H1 (cell line): ENCODE results near the gene PPP1R3E. TPM values are rescaled to one million over a fixed set of nuclear protein-coding genes. Genes with fewer than 3 reads are reported as not detected.

Experiments used
- CTCF ChIA-PET: fragments of 300-600 bp; sonication (Branson Sonifier 250); formaldehyde crosslinking; loops from one replicate; lab custom pipeline; 2021; ENCODE audit not compliant: partially characterized antibody; lab: Charles Lee
- POLR2A ChIA-PET: fragments of 300-600 bp; sonication (Branson Sonifier 250); formaldehyde crosslinking; loops from one replicate; lab custom pipeline; 2021; ENCODE audit warnings: inconsistent platforms; ENCODE audit not compliant: partially characterized antibody; lab: Charles Lee
- DNase-seq, 2 experiments: peaks; one replicate each; pipeline versions ENCODE4 v3.0.0 to v3.0.0-alpha.2; 2010 to 2022; ENCODE audit warnings: low spot score in 2 of 2, low read depth in 1 of 2, mixed read lengths in 1 of 2
- FAIRE-seq: peaks from 2 replicates; lab custom pipeline; 2011; peaks lifted over from hg19 to GRCh38; lab: Jason Lieb, UNC
- H2AFZ ChIP-seq: 2 replicates; pipeline ENCODE4 v1.8.1; 2012; ENCODE audit warnings: low read length, inconsistent platforms
- H2AK5ac ChIP-seq: 2 replicates; pipeline ENCODE4 v1.6.1; 2013; ENCODE audit warnings: low read depth, low read length
- H2BK120ac ChIP-seq: replicated peaks from 2 replicates; pipeline ENCODE3; 2013; ENCODE audit warnings: low read depth, low read length, inconsistent platforms
- H2BK12ac ChIP-seq: 2 replicates; pipeline ENCODE4 v1.6.1; 2013; ENCODE audit warnings: low read depth, low read length
- H2BK15ac ChIP-seq: 2 replicates; pipeline ENCODE4 v1.6.1; 2013; ENCODE audit warnings: low read length
- H2BK20ac ChIP-seq: 2 replicates; pipeline ENCODE4 v1.6.1; 2013; ENCODE audit warnings: low read length
- H2BK5ac ChIP-seq: 2 replicates; pipeline ENCODE4 v1.6.1; 2013; ENCODE audit warnings: low read depth, low read length
- H3K14ac ChIP-seq: 2 replicates; pipeline ENCODE4 v1.6.1; 2013; ENCODE audit warnings: inconsistent platforms; ENCODE audit not compliant: insufficient read length
- H3K18ac ChIP-seq: 2 replicates; pipeline ENCODE4 v1.6.1; 2013; ENCODE audit warnings: low read length; ENCODE audit errors: extremely low read depth
- H3K23ac ChIP-seq: 2 replicates; pipeline ENCODE4 v1.6.1; 2013; ENCODE audit warnings: inconsistent platforms; ENCODE audit not compliant: insufficient read length
- H3K23me2 ChIP-seq: 2 replicates; pipeline ENCODE4 v1.6.1; 2013; ENCODE audit warnings: low read depth, low read length
- H3K27ac ChIP-seq: 2 replicates; pipeline ENCODE4 v1.6.1; 2011; ENCODE audit warnings: low read depth, low read length, inconsistent platforms
- H3K27me3 ChIP-seq, 4 experiments: replicated peaks in 1 of 4; 1 replicate in 1 of 4; 2 replicates in 3 of 4; pipeline versions ENCODE4 v1.6.1 to v1.8.1; 2011 to 2013; ENCODE audit warnings: low read length in 3 of 4, mild to moderate bottlenecking in 3 of 4, inconsistent platforms in 2 of 4, mixed read lengths in 2 of 4, moderate library complexity in 1 of 4; ENCODE audit not compliant: control insufficient read depth in 3 of 4, insufficient read depth in 3 of 4; ENCODE audit errors: extremely low read depth in 1 of 4
- H3K36me3 ChIP-seq, 4 experiments: 2 replicates each; pipeline versions ENCODE4 v1.6.1 to v1.8.1; 2011 to 2013; ENCODE audit warnings: mild to moderate bottlenecking in 4 of 4, low read length in 3 of 4, moderate library complexity in 2 of 4, control low read depth in 1 of 4, inconsistent platforms in 1 of 4; ENCODE audit not compliant: insufficient read depth in 4 of 4, control insufficient read depth in 2 of 4
- H3K4ac ChIP-seq: replicated peaks from 2 replicates; pipeline ENCODE3; 2013; ENCODE audit warnings: low read length, low read depth, mixed read lengths, inconsistent platforms; ENCODE audit not compliant: insufficient read length
- H3K4me1 ChIP-seq, 4 experiments: replicated peaks in 1 of 4; 1 replicate in 1 of 4; 2 replicates in 3 of 4; pipeline versions ENCODE4 v1.6.1 to v1.8.1; 2011 to 2013; ENCODE audit warnings: low read length in 3 of 4, inconsistent platforms in 2 of 4, mixed read lengths in 1 of 4; ENCODE audit not compliant: insufficient read depth in 4 of 4, control insufficient read depth in 3 of 4
- H3K4me2 ChIP-seq, 2 experiments: 2 replicates each; pipeline versions ENCODE4 v1.6.1 to v1.8.1; 2011 to 2013; ENCODE audit warnings: low read depth in 2 of 2, low read length in 2 of 2, control low read depth in 1 of 2, inconsistent platforms in 1 of 2, mild to moderate bottlenecking in 1 of 2; ENCODE audit not compliant: insufficient read depth in 1 of 2
- H3K4me3 ChIP-seq, 4 experiments: fragments of 200-600, 300-600 bp in 1 of 4; sonication (generic), shearing (Covaris generic), sonication (Bioruptor Twin) in 1 of 4; 2 replicates each; pipeline versions ENCODE4 v1.5.1 to v1.8.1; 2011 to 2016; ENCODE audit warnings: low read length in 4 of 4, low read depth in 3 of 4, control low read depth in 2 of 4, inconsistent platforms in 2 of 4, mild to moderate bottlenecking in 2 of 4, mixed read lengths in 1 of 4, moderate library complexity in 1 of 4; ENCODE audit not compliant: insufficient read depth in 2 of 4; ENCODE audit errors: extremely low read depth in 1 of 4
- H3K56ac ChIP-seq: replicated peaks from 2 replicates; pipeline ENCODE3; 2013; ENCODE audit warnings: low read depth, mild to moderate bottlenecking, mixed read lengths, low read length, inconsistent platforms; ENCODE audit not compliant: insufficient read length
- H3K79me1 ChIP-seq: 2 replicates; pipeline ENCODE4 v1.6.1; 2013; ENCODE audit warnings: low read depth, low read length, control low read depth
- H3K79me2 ChIP-seq, 2 experiments: 2 replicates each; pipeline versions ENCODE4 v1.6.1 to v1.8.1; 2012 to 2013; ENCODE audit warnings: low read length in 2 of 2, mild to moderate bottlenecking in 2 of 2, inconsistent platforms in 1 of 2; ENCODE audit not compliant: insufficient read depth in 2 of 2, control insufficient read depth in 1 of 2
- H3K9ac ChIP-seq, 4 experiments: replicated peaks in 1 of 4; 1 replicate in 1 of 4; 2 replicates in 3 of 4; pipeline versions ENCODE4 v1.6.1 to v1.8.1; 2011 to 2013; ENCODE audit warnings: low read depth in 3 of 4, low read length in 3 of 4, control low read depth in 2 of 4, mild to moderate bottlenecking in 2 of 4, moderate library complexity in 2 of 4, inconsistent platforms in 1 of 4; ENCODE audit errors: extremely low read depth in 1 of 4
- H3K9me3 ChIP-seq, 2 experiments: 2 replicates each; pipeline versions ENCODE4 v1.6.1 to v1.8.1; 2012 to 2013; ENCODE audit warnings: mild to moderate bottlenecking in 2 of 2, moderate library complexity in 2 of 2, control low read depth in 1 of 2, inconsistent platforms in 1 of 2, low read depth in 1 of 2, low read length in 1 of 2, mixed read lengths in 1 of 2; ENCODE audit not compliant: insufficient read depth in 2 of 2
- H4K20me1 ChIP-seq, 2 experiments: replicated peaks in 1 of 2; 2 replicates each; pipeline versions ENCODE3 to v1.8.1; 2011 to 2013; ENCODE audit warnings: inconsistent platforms in 2 of 2, low read length in 2 of 2, mild to moderate bottlenecking in 1 of 2; ENCODE audit not compliant: insufficient read depth in 2 of 2, control insufficient read depth in 1 of 2
- H4K5ac ChIP-seq: 2 replicates; pipeline ENCODE4 v1.6.1; 2013; ENCODE audit warnings: low read length, low read depth, mixed read lengths, inconsistent platforms; ENCODE audit not compliant: insufficient read length
- H4K8ac ChIP-seq: 2 replicates; pipeline ENCODE4 v1.8.0; 2013; ENCODE audit warnings: mild to moderate bottlenecking, moderate library complexity, low read length, inconsistent platforms; ENCODE audit not compliant: insufficient read depth; ENCODE audit errors: extremely low read depth
- H4K91ac ChIP-seq: replicated peaks from 2 replicates; pipeline ENCODE3; 2013; ENCODE audit warnings: low read length, mixed read lengths, inconsistent platforms; ENCODE audit not compliant: insufficient read length
- RBBP5 ChIP-seq: IDR thresholded peaks from 2 replicates; pipeline ENCODE4 v1.7.1; 2012; ENCODE audit warnings: low read depth, mild to moderate bottlenecking, inconsistent platforms, low read length, moderate library complexity, borderline replicate concordance
- RXRA ChIP-seq: IDR thresholded peaks from 2 replicates; pipeline ENCODE4 v1.6.1; 2011; ENCODE audit warnings: low read depth, mild to moderate bottlenecking, low read length, moderate library complexity; ENCODE audit not compliant: insufficient read depth
- WGBS, 2 experiments: shearing (Covaris generic) in 1 of 2; methylation state at CpG; one replicate each; pipeline versions ENCODE4 v1.1.6 to v1.1.7; 2013 to 2015; ENCODE audit warnings: low lambda C conversion rate in 2 of 2, mixed read lengths in 2 of 2, inconsistent platforms in 1 of 2, low coverage in 1 of 2, missing lambda C conversion rate in 1 of 2; ENCODE audit not compliant: insufficient replicate concordance in 2 of 2, insufficient coverage in 1 of 2, insufficient read length in 1 of 2; ENCODE audit errors: extremely low coverage in 1 of 2, missing lambda C conversion rate in 1 of 2; 5-methylcytosine and 5-hydroxymethylcytosine counted together
- polyA plus RNA-seq, 7 experiments: library from polyadenylated mRNA; depleted of rRNA in 3 of 7; stranded (reverse) in 5 of 7; unstranded in 2 of 7; fragments of >200 nt in 5 of 7; fragments of 200-250 nt in 2 of 7; gene quantifications; 1 replicate in 5 of 7; 2 replicates in 1 of 7; 4 replicates in 1 of 7; pipeline versions ENCODE4 v1.2.1 to v1.2.3, GENCODE V29; 2011 to 2013; ENCODE audit warnings: missing spikeins in 2 of 7, mixed read lengths in 2 of 7
- total RNA-seq: library from RNA; stranded (reverse); fragmentation: NEBNext Ultra II Directional; extraction: Animal tissue kit (Norgen Biotek cat#: 25700); gene quantifications from 2 replicates; pipeline ENCODE4 v1.2.1, GENCODE V29; 2021

PPP1R3E gene
- total and polyA plus RNA-seq, 2 of the 8 experiments (the other 6 are each of a cell fraction or from before 2014, with no cell fraction given): 4.4 to 4.7 TPM

DNA sequence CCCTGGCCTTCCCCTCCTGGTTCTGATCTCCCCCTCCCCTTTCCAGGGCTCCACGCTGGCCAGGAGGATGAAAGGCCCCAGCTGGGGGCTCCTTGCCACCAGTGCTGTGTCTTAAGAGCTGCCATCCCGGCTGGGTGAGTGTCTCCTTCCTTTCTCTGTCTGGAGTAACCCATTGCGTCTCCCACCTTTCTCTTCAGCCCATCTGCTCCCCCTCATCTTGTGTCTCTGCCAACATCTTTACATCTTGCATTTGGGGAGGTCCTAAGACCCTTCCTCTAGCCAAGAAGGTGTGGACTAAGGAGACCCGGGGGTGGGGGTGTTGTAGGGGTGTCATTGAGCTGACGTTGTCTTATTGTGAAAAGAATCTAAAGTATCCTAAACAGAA, 4.5 kb upstream of the PPP1R3E start:
- Histone ChIP-seq H4K20me1 (peaks cover 0 to 5% of the 10 kb centered on the region in 2 experiments), H2BK120ac (no peak overlapping the region), H3K79me2 (peaks cover 0 to 2% of the 10 kb centered on the region in 2 experiments; a peak in 1 of 4 replicates), H2BK12ac (no peak overlapping the region), H3K23ac (no peak overlapping the region), H3K9ac (peak overlapping the region; percentile 28 to 84 (median 78)), H3K36me3 (peaks cover 0 to 5% (median 1%) of the 10 kb centered on the region in 4 experiments; a peak in 4 of 8 replicates), H3K4me3 (peak overlapping the region; percentile 57 to 90 (median 83)), H3K9me3 (no peaks in the 10 kb centered on the region), H3K14ac (no peak overlapping the region), H3K4ac (no peak overlapping the region), H2AK5ac (no peak overlapping the region), H3K23me2 (peaks cover 12% of the 10 kb centered on the region), H3K56ac (peak overlapping the region; percentile 28), H2BK20ac (no peak overlapping the region), H3K18ac (no peak overlapping the region; the same call in 1 of the 2 replicates), H3K4me1 (peaks cover 0 to 3% (median 1%) of the 10 kb centered on the region in 4 experiments; a peak in 4 of 7 replicates), H3K4me2 (peak overlapping the region; percentile 75 to 81), H4K8ac (peak overlapping the region; percentile 75; the same call in 1 of the 2 replicates), H3K79me1 (peaks cover 2% of the 10 kb centered on the region; the same call in 1 of the 2 replicates), H2AFZ (0 out of 2 replicates have a peak overlapping the region, but pooled peaks have one; percentile 6), H4K5ac (peak overlapping the region; percentile 44), H3K27me3 (peaks cover 0 to 12% (median 5%) of the 10 kb centered on the region in 4 experiments; a peak in 4 of 7 replicates), H3K27ac (peak overlapping the region; percentile 70; the same call in 1 of the 2 replicates), H2BK5ac (peak overlapping the region; percentile 50; the same call in 1 of the 2 replicates), H2BK15ac (no peak overlapping the region), H4K91ac (peak overlapping the region; percentile 47)
- ChIA-PET POLR2A (interaction anchor here (0.8 to 4.8 kb wide), 7 partner anchors 13 to 167 kb away, joined by 3 to 48 read pairs (median 3); partner anchors contain the start of gene PABPN1), CTCF (interaction anchor here (0.5 to 5.7 kb wide), 11 partner anchors 12 to 186 kb away, joined by 3 to 40 read pairs (median 6); partner anchors contain the start of genes CMTM5 and PABPN1)
- DNase-seq (no peak), FAIRE-seq (no peak)
- TF ChIP-seq RXRA (no peak), RBBP5 (no peak)
- whole genome bisulfite sequencing, 2 experiments: 35% methylated on average over 5 of the region's 5 CpGs; no CpG with 5 or more reads in 1 of the 2 experiments
